CD4-positive, alpha-beta memory T cell (primary cell): Measurements from ENCODE around the gene MBTPS2. TPM values are rescaled to one million over a fixed set of nuclear protein-coding genes. Genes with fewer than 3 reads are reported as not detected.
"Not testable (repeated sequence)": the region's sequence is repeated elsewhere in the genome, so short reads cannot be mapped to it uniquely, and the experiment has no call there.

ENCODE experiments used
- CTCF ChIA-PET: fragments of 350-600 bp; sonication (Branson Sonifier 250); formaldehyde crosslinking; loops from one replicate; lab custom pipeline; 2021; ENCODE audit warnings: inconsistent platforms; ENCODE audit not compliant: partially characterized antibody; lab: Charles Lee
- POLR2A ChIA-PET: fragments of 350-600 bp; sonication (Branson Sonifier 250); formaldehyde crosslinking; loops from one replicate; lab custom pipeline; 2021; ENCODE audit not compliant: partially characterized antibody; lab: Charles Lee
- DNase-seq, 5 donors: peaks; one replicate each; pipeline versions ENCODE4 v3.0.0 to v3.0.0-alpha.2; 2020 to 2022; ENCODE audit warnings: mixed read lengths in 1 of 5
- H3K27ac ChIP-seq: one replicate; pipeline ENCODE4 v1.7.0; 2013; ENCODE audit warnings: low read depth, low read length
- H3K27me3 ChIP-seq: 2 replicates; pipeline ENCODE4 v1.7.0; 2013; ENCODE audit warnings: mild to moderate bottlenecking, low read length, moderate library complexity; ENCODE audit not compliant: insufficient read depth
- H3K36me3 ChIP-seq: 2 replicates; pipeline ENCODE4 v1.7.0; 2013; ENCODE audit warnings: mild to moderate bottlenecking, low read length, moderate library complexity; ENCODE audit not compliant: insufficient read depth
- H3K4me1 ChIP-seq: 2 replicates; pipeline ENCODE4 v1.7.0; 2013; ENCODE audit warnings: mild to moderate bottlenecking, low read length, moderate library complexity; ENCODE audit not compliant: insufficient read depth
- H3K4me3 ChIP-seq, 2 donors: one replicate each; pipeline ENCODE4 v1.7.0; 2013; ENCODE audit warnings: low read length in 2 of 2, mild to moderate bottlenecking in 1 of 2
- H3K9me3 ChIP-seq, 2 donors: one replicate each; pipeline ENCODE4 v1.7.0; 2013; ENCODE audit warnings: low read length in 2 of 2, control low read depth in 1 of 2; ENCODE audit not compliant: control insufficient read depth in 1 of 2
- H3K27ac Mint-ChIP-seq, 7 donors: one replicate each; pipeline ENCODE4 v1.8.0; 2020 to 2021; ENCODE audit warnings: mixed read lengths in 7 of 7, mild to moderate bottlenecking in 6 of 7, inconsistent platforms in 3 of 7, moderate library complexity in 3 of 7
- H3K27me3 Mint-ChIP-seq, 2 donors: one replicate each; pipeline ENCODE4 v1.8.0; 2020 to 2021; ENCODE audit warnings: mixed read lengths in 2 of 2
- H3K36me3 Mint-ChIP-seq, 2 donors: one replicate each; pipeline ENCODE4 v1.8.0; 2020 to 2021; ENCODE audit warnings: mixed read lengths in 2 of 2, inconsistent platforms in 1 of 2, mild to moderate bottlenecking in 1 of 2
- H3K4me1 Mint-ChIP-seq, 4 donors: one replicate each; pipeline ENCODE4 v1.8.0; 2020 to 2021; ENCODE audit warnings: mixed read lengths in 4 of 4, mild to moderate bottlenecking in 1 of 4
- H3K4me3 Mint-ChIP-seq, 8 donors: one replicate each; pipeline ENCODE4 v1.8.0; 2020 to 2021; ENCODE audit warnings: mixed read lengths in 8 of 8, mild to moderate bottlenecking in 7 of 8, moderate library complexity in 6 of 8, inconsistent platforms in 3 of 8
- H3K9me3 Mint-ChIP-seq, 8 donors: one replicate each; pipeline ENCODE4 v1.8.0; 2020 to 2021; ENCODE audit warnings: mixed read lengths in 8 of 8, mild to moderate bottlenecking in 5 of 8, inconsistent platforms in 3 of 8, moderate library complexity in 1 of 8
- intact Hi-C: fragments of 100-400 bp; cut with micrococcal nuclease; formaldehyde crosslinking; loops from one replicate; pipeline ENCODE4 v1.15.1; 2023
- polyA plus RNA-seq, 2 donors: library from polyadenylated mRNA; unstranded; fragments of 300-500 nt; fragmentation: Illumina TruSeq; gene quantifications; one replicate each; pipeline ENCODE4 v1.2.3, GENCODE V29; 2021
- total RNA-seq, 2 experiments: library from RNA; stranded (reverse); gene quantifications; one replicate each; pipeline ENCODE4 v1.2.3, GENCODE V29; 2021

MBTPS2 gene
- total and polyA plus RNA-seq, 4 experiments from 2014 or later = 6.5 to 8.0 (median 6.7) TPM

GRCh38 chrX:21811832-21812231 lies 27.6 kb upstream of the MBTPS2 start:
- Histone ChIP-seq H3K27ac (no peak overlapping the region), H3K9me3 (no peaks in the 10 kb centered on the region), H3K4me3 (no peak overlapping the region), H3K27me3 (no peaks in the 10 kb centered on the region), H3K36me3 (no peaks in the 10 kb centered on the region), H3K4me1 (no peaks in the 10 kb centered on the region)
- ChIA-PET POLR2A (no interaction called here), CTCF (no interaction called here)
- no peak for DNase-seq
- Mint-ChIP-seq H3K27ac (no peak overlapping the region), H3K4me1 (no peaks in the 10 kb centered on the region), H3K4me3 (no peak overlapping the region), H3K27me3 (no peaks in the 10 kb centered on the region), H3K36me3 (no peaks in the 10 kb centered on the region), H3K9me3 (no peaks in the 10 kb centered on the region)
- intact Hi-C loops = no loop called here

GRCh38 chrX:21812628-21813027 lies 26.8 kb upstream of the MBTPS2 start:
- H3K9me3 Mint-ChIP-seq = no peaks in the 10 kb centered on the region
- no peak overlapping the region for H3K27ac ChIP-seq
- H3K4me3 Mint-ChIP-seq = no peak overlapping the region
- DNase-seq = no peak
- intact Hi-C loops = no loop called here
- no peaks in the 10 kb centered on the region for H3K9me3 ChIP-seq
- H3K4me1 Mint-ChIP-seq = no peaks in the 10 kb centered on the region
- no peak overlapping the region for H3K4me3 ChIP-seq
- no peak overlapping the region for H3K27ac Mint-ChIP-seq
- H3K27me3 ChIP-seq = no peaks in the 10 kb centered on the region
- H3K36me3 Mint-ChIP-seq = no peaks in the 10 kb centered on the region
- H3K36me3 ChIP-seq = no peaks in the 10 kb centered on the region
- ChIA-PET CTCF (no interaction called here), POLR2A (no interaction called here)
- no peaks in the 10 kb centered on the region for H3K4me1 ChIP-seq
- peaks cover 0 to 1% of the 10 kb centered on the region in 2 donors for H3K27me3 Mint-ChIP-seq

- H3K9me3 ChIP-seq = no peaks in the 10 kb centered on the region
- POLR2A ChIA-PET = no interaction called here
- no peaks in the 10 kb centered on the region for H3K27me3 ChIP-seq
- H3K27ac ChIP-seq = no peak overlapping the region
- no peaks in the 10 kb centered on the region for H3K9me3 Mint-ChIP-seq
- no peak overlapping the region for H3K4me3 ChIP-seq
- peaks cover 0 to 1% of the 10 kb centered on the region in 2 donors for H3K27me3 Mint-ChIP-seq
- CTCF ChIA-PET = no interaction called here
- H3K4me3 Mint-ChIP-seq = no peak overlapping the region
- H3K27ac Mint-ChIP-seq = no peak overlapping the region
- H3K36me3 ChIP-seq = no peaks in the 10 kb centered on the region
- no peaks in the 10 kb centered on the region for H3K4me1 ChIP-seq
- no peak for DNase-seq
- no peaks in the 10 kb centered on the region for H3K36me3 Mint-ChIP-seq
- intact Hi-C loops = no loop called here
- no peaks in the 10 kb centered on the region for H3K4me1 Mint-ChIP-seq
Measured at GRCh38 chrX:21813612-21814368, 25.6 kb upstream of the MBTPS2 start.

GRCh38 chrX:21816136-21816535 lies 23.3 kb upstream of the MBTPS2 start:
- Histone ChIP-seq H3K36me3 (no peaks in the 10 kb centered on the region), H3K4me1 (no peaks in the 10 kb centered on the region), H3K27ac (no peak overlapping the region), H3K27me3 (no peaks in the 10 kb centered on the region), H3K4me3 (no peak overlapping the region), H3K9me3 (no peaks in the 10 kb centered on the region)
- peaks cover 0 to 1% of the 10 kb centered on the region in 2 donors for H3K27me3 Mint-ChIP-seq
- no peaks in the 10 kb centered on the region for H3K9me3 Mint-ChIP-seq
- intact Hi-C loops = no loop called here
- ChIA-PET POLR2A (no interaction called here), CTCF (no interaction called here)
- H3K4me3 Mint-ChIP-seq = no peak overlapping the region
- DNase-seq = no peak
- H3K27ac Mint-ChIP-seq = no peak overlapping the region
- H3K4me1 Mint-ChIP-seq = no peaks in the 10 kb centered on the region
- H3K36me3 Mint-ChIP-seq = no peaks in the 10 kb centered on the region

- H3K36me3 ChIP-seq, H3K4me3 ChIP-seq, H3K27ac ChIP-seq, POLR2A ChIA-PET, H3K4me3 Mint-ChIP-seq, H3K9me3 ChIP-seq, intact Hi-C loops, H3K27me3 Mint-ChIP-seq, H3K4me1 Mint-ChIP-seq, H3K27ac Mint-ChIP-seq, H3K9me3 Mint-ChIP-seq, H3K4me1 ChIP-seq, H3K36me3 Mint-ChIP-seq, CTCF ChIA-PET, DNase-seq, H3K27me3 ChIP-seq: not testable (repeated sequence)
Measured at GRCh38 chrX:21820170-21820569, 19.2 kb upstream of the MBTPS2 start.

- Mint-ChIP-seq H3K9me3 (no peaks in the 10 kb centered on the region), H3K36me3 (no peaks in the 10 kb centered on the region), H3K27ac (no peak overlapping the region), H3K27me3 (peaks cover 0 to 1% of the 10 kb centered on the region in 2 donors), H3K4me3 (no peak overlapping the region), H3K4me1 (no peaks in the 10 kb centered on the region)
- no peaks in the 10 kb centered on the region for H3K36me3 ChIP-seq
- intact Hi-C loops = no loop called here
- CTCF ChIA-PET = no interaction called here
- H3K9me3 ChIP-seq = no peaks in the 10 kb centered on the region
- H3K27me3 ChIP-seq = no peaks in the 10 kb centered on the region
- POLR2A ChIA-PET = no interaction called here
- DNase-seq = no peak
- H3K4me3 ChIP-seq = no peak overlapping the region
- H3K4me1 ChIP-seq = no peaks in the 10 kb centered on the region
- H3K27ac ChIP-seq = no peak overlapping the region
Measured at GRCh38 chrX:21821875-21822274, 17.5 kb upstream of the MBTPS2 start.

GRCh38 chrX:21831496-21831895 lies 7.9 kb upstream of the MBTPS2 start:
- Mint-ChIP-seq H3K27me3 (no peaks in the 10 kb centered on the region), H3K9me3 (peaks cover 0 to 3% (median 0%) of the 10 kb centered on the region in 8 donors), H3K4me1 (no peaks in the 10 kb centered on the region), H3K36me3 (no peaks in the 10 kb centered on the region), H3K27ac (no peak overlapping the region), H3K4me3 (no peak overlapping the region)
- no peaks in the 10 kb centered on the region for H3K27me3 ChIP-seq
- POLR2A ChIA-PET = no interaction called here
- no peak overlapping the region for H3K27ac ChIP-seq
- H3K9me3 ChIP-seq = no peaks in the 10 kb centered on the region
- H3K4me3 ChIP-seq = no peak overlapping the region
- intact Hi-C loops = no loop called here
- DNase-seq = no peak
- CTCF ChIA-PET = no interaction called here
- no peaks in the 10 kb centered on the region for H3K36me3 ChIP-seq
- H3K4me1 ChIP-seq = no peaks in the 10 kb centered on the region
